IPS-NIHi11 (cell line): Measurements from ENCODE around the gene MSI2.

ENCODE experiments used
- DNase-seq: peaks from one replicate; pipeline ENCODE4 v3.0.0; 2012; ENCODE audit warnings: mixed read lengths, low spot score

MSI2 gene

DNA sequence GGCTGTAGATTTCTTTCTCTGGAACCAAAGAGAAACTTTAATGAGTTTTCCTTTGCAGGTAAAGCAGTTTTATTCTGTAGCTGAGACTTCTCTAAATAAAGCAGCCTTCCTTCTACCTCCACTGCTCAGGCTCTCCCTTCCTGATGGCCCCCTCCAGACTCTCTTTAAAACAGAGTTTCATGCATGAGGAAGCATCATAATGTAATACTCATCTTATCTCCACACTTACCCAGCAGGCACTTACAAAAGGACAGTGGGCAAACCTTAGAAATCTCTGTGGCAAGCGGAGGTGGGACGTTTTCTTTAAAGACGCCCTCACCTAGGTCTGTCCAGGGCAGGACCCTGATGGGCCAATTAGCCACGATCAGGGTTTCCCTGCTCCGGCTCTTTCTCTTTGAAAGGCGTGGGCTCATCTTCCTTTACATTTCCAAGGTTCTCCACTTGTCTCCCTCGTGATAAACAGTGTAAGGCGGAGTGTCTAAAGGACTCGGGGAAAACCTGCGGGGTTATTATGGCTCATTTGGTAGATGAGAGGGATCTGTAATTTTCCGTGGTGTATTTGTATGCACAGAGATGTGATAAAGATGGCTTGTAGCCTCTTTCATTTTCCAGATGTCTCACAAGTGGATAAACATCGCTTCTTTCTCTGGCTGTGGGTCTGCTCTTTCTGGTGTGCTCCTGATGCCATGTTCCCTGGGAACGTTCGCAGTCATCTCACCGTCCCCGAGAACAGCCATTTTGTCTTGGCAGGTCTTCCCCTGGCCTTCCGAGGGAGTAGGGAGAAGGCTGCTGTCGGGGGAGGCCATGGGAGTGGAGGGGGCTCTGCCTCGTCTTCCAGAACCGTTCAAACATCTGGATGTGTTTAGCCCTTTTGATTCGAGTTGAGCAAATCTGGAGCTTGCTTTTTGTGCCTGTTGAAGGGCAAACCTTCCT is 249.8 kb downstream of the MSI2 start:
- DNase-seq, result no peak

DNA sequence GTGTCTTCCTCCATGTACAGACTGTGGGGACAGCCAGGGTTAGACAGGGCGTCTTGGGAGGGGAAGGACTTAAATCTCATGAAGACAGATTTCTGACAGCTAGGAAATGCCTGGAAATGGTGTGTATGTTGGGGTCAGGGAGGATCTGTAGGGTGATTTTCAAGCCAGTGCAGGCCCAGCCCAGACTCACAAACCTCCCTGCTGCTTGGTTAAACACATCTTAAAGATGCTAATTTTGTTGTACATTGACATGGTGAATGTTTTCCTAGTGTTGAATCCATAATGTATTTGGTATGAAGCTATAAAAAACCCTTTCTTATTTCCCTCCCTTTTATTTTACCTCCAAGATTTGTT is 250.4 kb downstream of the MSI2 start:
- no peak for DNase-seq

DNA sequence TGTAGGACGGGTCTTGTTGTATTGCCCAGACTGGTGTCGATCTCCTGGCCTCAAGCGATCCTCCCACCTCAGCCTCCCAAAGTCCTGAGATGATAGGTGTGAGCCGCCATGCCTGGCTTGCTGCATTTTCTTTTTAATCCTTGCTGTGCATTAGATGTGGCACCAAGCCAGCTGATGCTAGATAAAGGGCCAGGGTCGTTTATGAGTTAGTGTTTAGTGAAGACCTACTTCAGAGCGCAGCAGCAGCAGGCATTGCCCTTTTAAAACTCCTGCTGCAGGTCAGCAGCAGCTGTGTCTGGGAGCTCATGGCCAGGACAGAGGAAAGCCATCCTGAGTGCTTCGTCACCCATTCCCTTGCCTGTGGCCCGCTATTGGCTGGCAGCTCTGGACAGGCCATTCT is 251.5 kb downstream of the MSI2 start:
- DNase-seq, result no peak

DNA sequence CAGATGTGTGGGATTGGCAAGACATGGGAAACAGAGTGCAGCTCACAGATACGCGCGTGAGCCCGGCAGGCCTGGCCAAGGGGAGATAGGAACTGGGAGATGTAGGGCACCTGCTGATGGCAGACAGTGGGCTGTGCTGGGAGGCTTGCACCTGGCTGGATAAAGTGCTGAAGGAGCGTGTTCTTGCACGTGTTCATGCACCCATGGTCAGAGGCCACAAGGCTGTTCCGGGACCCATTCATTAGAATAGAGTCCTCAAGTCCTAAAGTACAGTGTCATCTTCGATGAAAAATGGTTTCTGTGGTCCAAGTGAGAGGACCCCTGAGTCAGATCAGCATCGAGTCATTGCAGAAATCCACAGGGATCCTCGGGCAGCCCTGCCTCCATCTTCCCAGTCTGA is 252.3 kb downstream of the MSI2 start:
- DNase-seq, result no peak

DNA sequence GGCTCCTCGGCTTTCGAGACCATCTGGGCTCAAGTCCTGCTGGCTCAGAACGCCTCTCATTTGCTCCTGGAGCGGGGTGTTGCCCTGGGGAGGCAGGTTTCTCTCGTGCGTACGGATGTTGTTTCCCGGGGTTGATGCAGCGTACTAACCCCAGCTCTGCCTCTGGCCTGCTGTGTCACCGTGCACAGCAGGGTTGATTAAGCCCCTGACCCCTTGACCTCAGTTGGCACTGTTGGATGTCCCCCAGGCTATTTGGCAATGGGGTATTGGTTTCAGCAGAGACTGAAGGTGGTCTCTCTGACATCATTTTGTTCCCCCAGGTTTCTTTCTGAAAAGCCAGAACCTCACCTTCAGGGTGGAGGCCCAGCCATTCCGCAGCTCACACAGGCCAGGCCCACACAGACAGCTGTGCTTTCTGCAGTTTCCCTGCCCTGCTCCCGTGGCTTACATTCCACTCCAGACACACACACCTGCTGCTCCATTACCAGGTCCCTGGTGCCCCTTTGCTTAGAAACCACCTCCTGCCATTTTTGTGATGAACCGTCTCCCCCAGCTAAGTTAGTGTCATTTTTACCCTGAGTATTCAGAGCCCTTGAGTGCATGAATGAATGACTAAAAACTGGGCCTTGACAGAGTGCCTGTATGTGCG is 255.3 kb downstream of the MSI2 start:
- no peak for DNase-seq

DNA sequence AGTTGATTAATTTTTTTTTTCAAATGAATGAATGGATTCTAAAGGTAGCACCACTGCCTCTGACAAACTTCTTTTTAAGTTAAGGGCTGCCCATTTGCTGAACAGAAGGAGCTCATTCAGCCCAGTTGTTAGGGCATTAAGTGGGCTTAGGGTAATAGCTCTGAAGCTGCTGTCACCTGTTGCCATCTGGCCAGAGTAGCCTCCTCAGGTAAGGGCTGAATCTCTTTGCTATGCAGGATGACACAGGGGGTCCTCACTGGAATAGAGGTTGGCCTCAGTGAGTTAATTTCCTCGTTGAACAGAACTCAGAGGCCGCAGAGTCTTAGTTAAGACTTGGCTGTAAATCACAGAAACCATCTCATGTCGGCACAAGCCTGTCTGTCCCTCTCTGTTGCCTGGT is 255.9 kb downstream of the MSI2 start:
- DNase-seq, result no peak

DNA sequence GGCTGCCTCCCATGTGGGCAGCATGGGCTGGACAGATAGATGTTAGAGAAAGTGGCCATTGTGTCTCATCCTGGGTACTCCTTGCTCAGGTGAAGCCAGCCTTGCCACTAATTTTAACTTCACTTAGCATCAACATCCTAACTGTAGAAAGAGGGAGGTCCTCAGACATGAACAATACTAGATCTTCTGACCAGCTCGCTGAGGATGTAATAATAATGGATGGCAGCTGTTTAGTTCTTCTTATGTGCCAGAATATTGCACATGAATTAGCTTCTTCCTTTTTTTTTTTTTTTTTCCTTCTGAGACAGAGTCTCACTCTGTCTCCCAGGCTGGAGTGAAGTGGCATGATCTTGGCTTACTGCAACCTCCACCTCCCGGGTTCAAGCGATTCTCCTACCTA is 256.4 kb downstream of the MSI2 start:
- DNase-seq, result no peak

DNA sequence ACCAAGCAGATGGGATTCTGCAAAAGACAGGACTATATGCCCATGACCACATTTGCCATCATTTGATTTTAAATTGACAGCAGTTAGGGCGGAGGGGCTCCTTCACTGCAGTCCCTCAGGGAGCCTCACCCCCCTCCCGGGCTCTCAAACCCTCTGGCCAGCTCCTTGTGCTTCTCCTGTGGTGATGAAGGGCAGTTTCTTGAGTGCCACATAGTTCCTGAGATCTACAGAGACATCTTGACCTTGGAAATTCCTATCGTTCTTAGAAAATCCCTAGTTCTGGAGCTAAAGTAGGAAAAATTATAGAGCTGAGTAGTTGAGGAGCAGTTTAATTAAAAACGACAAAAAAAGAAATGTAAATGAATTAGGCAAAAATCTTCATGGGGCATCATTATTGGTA is 257.2 kb downstream of the MSI2 start:
- DNase-seq, result no peak

DNA sequence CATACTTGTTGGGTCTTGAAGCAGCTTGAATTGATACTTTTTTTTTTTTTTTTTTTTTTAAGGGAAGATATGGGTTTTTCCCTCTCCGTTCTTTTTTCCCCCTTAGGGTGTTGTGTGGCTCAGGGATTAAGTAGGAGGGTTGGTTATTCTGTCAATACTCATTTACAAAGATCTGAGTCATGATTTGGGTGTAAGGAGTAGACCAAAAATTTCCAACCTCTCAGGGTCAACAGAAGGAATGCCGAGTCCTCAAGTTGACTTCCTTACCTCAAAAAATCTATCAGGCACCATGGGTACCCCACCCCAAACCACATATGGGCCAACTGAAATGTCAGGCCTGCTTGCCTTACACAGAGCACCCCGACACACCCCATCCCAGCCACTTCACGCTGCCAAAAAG is 258.3 kb downstream of the MSI2 start:
- DNase-seq, result no peak

DNA sequence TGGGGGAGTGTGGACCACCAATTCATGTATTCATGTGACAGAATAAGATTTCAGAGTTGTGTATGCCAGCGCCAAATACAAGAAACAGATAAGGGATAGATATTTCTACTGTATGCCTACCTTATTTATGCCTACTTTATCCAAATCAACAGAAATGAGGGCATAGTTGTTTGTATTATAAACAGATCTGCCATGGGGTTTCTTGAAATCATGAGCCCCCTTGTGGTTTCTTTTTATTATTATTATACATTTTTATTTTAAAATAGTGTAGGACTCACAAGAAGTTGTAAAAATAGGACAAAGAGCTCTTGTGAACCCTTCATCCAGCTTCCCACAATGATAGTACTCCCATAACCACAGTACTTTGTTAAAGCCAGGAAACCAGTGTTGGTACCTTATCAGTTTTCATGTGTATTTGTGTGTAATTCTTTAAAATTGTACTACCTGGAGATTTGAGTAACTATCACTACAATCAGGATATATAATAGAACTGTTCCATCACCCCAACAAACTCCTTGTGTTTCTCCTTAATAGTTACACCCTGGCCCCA is 259.4 kb downstream of the MSI2 start:
- no peak for DNase-seq

DNA sequence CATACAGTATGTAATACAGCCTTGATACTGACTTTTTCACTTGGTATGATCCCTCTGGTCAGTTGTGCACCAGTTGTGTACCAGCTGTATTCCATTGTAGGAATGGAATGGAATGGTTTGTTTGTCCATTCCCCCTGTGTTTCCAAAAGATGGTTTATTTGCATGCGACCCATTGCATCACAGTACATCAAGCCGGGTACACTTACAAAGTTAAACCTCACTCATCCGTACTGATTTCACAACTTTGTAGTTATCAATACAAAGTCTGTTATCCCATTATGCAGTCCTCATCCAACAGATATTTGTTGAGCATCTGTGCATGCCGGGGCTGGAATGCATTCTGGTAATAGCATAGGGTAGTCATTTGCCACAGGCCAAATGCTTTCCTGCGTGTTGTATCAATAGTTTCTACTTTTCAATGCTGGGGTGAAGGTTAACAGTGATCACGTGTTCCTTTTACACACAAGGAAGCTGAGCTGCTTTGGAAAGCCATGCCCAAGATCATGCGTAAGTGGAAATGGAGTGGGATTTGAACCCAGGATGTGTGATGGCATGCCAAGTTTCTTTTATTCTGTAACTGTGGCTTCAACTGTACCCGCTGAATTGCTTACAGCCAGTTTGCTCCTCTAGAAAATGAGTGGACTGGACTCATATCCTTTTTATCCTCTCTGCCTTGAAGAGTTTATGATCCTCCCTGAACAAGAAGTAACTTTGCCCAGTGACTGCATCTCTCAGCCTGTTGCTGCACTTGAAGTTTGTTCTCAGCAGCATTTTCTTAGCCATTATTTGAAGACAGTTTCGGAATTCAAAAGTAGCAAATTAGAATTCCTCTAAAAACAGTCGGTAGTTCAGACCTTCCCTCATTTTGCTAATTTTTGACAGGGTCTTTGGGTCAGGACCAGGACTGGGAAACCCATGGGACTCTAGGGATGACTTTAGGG is 260.2 kb downstream of the MSI2 start:
- no peak for DNase-seq

DNA sequence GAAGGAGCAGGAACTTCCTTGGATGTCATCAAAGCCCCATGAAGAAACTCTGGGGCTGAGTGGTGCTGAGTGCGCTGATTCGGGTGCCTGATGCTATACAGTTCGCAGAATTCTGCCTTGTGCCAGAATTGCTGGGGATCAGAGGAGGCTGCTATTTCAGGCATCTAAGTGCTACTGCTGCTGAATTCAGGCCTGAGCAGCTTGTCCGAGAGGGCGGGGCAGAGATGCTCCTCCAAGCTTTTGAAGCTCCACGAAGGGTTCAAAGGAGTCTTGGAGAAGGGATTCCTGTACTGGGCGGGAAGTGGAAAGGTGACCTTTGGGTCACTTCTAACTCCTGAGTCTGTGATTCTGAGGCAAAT is 260.9 kb downstream of the MSI2 start:
- DNase-seq, result no peak

DNA sequence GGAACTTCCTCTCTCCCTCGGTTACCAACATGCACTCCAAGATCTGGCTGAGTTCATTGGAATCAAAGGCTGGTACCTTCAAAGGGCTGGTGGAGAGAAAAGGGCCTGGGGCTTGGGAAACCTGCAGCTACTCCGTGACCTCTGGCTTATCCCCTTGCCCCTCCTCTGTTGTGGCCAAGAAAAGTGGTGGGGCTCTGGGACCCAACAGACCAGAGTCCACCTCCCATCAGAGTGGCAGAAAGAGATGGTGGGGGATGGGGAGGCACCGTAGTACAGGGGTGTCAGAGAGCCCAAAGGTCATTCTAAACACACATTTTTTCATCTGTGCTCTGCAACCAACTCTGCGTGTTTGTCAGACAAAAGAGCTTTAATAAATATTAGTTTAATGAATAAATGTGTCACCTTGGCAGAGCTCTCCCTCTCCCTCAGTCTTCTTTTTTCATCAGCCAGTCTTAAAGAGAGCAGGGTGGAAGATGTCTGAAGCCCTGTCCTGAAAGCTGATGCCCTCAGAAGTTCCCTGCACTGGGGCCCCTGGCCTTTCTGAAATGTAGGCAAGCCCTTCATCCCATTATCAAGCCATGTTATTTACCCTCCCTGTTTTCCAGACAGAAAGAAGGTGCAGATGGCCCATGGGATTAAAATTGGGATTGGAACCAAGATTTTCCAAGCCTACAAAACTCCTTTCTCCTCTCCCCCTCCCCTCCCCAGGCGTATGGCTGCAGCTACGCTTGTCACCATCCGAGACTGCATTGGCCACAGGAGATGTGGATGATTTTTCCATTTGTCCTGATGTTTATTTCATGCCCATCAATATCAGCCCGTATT is 261.5 kb downstream of the MSI2 start:
- no peak for DNase-seq

DNA sequence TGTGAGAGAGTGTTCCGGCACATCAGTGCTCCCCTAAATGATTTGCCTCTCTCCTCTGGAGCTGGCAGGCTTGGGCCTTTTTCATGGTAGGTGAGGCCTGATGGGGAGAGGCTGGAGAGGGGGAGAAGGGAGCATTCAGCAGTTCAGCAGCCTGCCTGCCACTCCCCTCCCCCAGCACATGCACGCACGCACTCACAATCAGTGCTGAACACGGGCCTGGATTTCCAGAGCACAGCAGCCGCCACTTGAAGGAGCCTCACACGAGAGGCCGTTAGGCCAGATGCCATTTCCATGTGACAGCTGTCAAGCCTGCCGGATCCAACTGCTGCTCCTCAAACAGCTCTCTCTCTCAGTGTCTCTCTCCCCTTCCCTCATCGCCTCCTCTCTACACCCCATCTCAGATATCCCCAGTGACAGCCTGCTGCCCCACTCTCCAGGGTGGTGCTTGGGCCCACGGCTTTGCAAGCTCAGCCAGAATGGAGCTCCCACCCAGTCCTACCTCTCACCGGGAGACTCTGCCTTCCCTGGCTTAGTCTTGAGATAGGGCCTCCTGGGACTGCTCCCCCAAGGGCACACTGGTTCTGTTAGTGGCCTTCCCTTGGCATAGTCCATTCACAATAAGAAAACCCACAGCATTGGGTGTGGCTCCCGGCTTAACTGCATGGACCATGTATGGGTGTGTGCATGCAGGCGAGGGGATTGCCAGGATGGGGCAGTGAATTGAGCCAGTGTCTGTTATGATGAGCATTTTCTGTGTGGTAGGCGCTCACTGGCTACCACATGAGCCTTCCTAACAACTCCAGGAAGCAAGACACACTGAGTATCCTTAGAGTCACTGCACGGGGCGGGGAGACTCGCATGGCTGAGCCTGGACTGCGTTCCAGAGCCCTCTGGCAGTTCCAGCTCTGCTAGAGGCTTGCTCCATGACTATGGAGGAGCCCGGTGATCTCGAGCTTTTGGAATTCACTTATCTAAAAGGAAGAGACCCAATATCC is 262.6 kb downstream of the MSI2 start:
- DNase-seq, result peak; percentile 69

DNA sequence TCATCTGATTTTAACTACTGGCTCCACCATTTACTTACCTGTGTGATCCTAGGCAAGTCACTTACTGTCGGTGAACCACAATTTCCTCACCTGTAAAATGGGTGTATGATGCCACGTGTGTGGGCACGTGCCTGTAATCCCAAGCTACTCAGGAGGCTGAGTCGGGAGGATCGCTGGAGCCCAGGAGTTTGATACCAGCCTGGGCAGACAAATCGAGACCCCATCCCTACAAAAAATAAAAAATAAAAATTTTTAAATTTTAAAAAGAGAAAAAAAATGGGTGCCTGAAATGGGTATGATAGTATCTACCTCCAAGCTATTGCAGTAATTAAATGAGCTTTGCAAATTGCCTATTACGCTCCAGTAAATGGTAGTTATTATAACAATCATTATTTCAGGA is 263.5 kb downstream of the MSI2 start:
- DNase-seq, result no peak

DNA sequence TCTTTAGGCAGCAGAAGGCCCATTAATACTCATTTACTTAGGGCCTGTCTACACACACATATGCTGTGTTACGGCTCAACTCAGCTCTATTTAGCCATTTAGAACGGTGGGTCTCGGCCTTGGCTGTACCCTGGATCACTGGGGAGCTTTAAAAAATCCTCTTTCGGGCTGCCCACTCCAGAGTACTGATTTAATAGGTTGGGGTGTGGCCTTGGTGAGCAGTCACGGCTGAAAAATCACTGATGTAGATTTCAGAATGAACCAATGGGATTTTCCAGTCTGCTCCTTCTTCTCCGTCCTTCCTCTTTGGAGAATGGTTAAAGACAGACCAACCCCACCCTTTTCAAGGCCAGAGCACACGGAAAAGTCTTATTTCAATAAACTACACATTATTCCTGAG is 265.3 kb downstream of the MSI2 start:
- no peak for DNase-seq

DNA sequence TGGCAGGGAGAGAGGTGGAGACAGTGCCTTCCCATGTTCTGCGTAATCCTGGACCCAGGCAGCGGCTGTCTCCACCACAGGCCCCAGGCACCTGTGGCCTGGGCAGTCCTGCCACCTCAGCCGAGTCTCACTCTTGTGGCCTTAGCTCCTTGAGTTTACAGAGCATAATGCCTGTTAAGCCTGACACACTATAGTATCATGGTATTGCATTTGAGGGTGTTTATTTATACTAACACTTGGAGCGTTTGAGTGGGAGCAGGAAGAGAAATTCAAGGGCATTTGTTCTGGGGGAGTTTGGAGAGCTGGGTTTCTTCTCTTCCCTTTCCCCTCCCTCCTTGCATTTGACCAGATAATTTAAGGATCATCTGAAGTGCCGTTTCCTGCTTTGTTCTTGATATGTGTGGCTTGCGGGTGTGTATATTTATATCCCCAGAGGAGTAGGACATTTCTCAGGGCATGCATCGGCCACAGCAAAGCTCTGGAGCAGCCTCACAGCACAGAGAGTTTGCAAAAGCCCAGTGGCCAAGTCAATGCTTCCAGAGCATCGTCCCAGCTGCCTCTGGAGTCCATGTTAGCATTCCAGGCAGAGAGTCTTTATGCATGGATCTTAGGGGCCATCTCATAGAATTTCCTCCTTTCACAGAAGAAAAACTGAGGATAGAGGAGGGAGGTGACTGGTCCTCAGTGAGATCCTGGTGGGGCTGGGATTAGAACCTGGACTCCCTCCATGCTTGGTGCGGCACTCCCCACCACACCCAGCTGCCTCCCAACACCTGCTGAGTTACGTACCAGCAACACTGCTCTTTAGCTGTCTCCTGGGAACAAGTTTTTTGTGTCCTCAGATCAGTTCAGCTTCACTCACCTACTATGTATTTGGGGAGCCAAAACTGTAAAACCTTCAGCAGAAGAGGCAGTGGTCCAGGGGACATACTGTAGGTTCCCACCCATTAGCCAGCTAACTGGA is 266.0 kb downstream of the MSI2 start:
- no peak for DNase-seq

DNA sequence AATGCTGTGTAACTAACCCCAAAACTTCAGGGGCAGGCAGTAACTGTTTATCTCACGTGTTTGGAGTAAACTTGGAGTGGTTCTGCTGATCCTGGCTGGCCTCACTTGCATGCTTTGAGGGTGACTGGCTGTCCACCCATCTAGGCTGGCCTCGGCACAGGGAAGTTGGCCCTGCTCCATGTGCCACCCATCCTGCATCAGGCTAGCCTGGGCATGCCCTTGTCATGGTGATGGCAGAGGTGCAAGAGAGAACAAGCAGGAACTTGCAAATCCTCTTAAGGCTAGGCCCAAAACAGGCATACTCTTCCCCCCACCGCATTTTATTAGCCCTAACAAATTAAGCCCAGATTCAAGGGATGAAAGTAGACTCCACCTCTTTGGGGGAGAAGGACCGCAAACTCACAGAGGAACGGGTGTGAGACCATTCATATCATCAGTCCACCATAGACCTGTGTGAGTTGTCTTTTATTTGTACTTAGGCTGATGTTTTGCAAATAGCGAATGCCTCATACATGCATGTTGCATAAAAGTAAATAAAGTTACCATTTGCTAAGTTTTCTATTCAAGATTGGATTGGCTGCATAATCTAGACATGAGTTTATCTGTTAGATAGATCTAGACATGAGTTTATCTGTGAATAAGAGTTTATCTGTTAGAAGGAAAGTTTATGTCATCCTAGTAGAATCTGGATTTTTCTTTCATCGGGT is 267.8 kb downstream of the MSI2 start:
- DNase-seq, result no peak
